ENCODE data around the gene EFCAB11. TPM values are rescaled to one million over a fixed set of nuclear protein-coding genes. Genes with fewer than 3 reads are reported as not detected.

EFCAB11 gene
- total RNA-seq, 1 donor from 2014 or later, result 3.9 TPM

Other genes with a start within 250 kb of the EFCAB11 start
- gene TDP1, start 1.2 kb upstream of the EFCAB11 start, total RNA-seq, result 21.8 and 27.8 TPM in 2 replicates
- gene KCNK13, start 107.3 kb upstream of the EFCAB11 start, total RNA-seq, result not detected in 2 replicates

Measured in glomerular endothelial cell (primary cell).